Measurements from ENCODE around the gene ITGB3. TPM values are rescaled to one million over a fixed set of nuclear protein-coding genes. Genes with fewer than 3 reads are reported as not detected.

The ITGB3 gene
- total and polyA plus RNA-seq, 10 of the 15 experiments (the other 5 are each of a cell fraction or from before 2014, with no cell fraction given), result 0.69 to 22.8 (median 13.6) TPM

DNA sequence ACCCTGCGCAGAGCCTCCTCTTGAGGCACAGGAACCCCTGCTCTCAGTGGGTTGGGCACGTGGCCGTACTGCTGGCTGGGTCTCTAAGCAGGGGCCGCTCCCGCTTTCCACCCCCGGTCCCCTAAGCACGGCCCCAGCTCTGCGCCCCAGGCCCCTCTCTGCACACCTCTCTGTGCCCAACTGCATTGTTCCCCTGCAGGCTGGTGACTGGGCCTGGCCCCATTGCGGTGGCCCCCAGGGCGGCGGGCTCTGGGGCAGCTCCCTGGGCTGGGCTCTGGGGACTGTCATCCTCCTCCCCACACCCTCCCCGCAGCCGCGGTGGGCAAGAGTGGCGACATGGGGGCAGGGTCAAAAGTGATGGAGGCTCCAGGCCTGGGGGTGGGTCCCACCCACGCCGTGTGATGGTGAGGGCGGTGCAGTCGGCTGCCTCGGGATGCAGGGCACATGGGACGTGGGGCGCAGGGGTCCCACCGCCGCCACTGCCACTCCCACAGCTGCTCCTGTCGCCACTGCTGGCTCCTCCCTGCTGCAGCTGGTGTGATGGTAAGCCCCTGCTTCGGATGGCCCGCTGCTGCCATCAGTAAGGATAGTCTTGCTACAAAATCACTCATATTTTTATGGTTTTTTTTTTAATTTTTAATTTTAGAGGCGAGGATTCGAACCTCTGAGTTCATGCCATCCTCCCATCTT, 15.2 kb upstream of the ITGB3 start:
- no peak overlapping the region for H2AFZ ChIP-seq (ENCODE audit: control insufficient read depth, low read depth, low read length)
- in situ Hi-C loops (cut with MboI), result no loop called here
- WGBS (ENCODE audit: insufficient coverage, insufficient replicate concordance, low lambda C conversion rate, missing lambda C conversion rate), result 87% methylated on average over 23 of the region's 29 CpGs
- DNase-seq (ENCODE audit: low read depth, low spot score) (no peak), ATAC-seq (no peak), FAIRE-seq (no peak)
- ChIA-PET POLR2A (no interaction called here), CTCF (no interaction called here), RAD21 (ENCODE audit: unreplicated experiment) (no interaction called here), SMC1A (ENCODE audit: uncharacterized antibody, unreplicated experiment) (interaction anchor here (0.7 kb wide), 1 partner anchor 74 kb away, joined by 3 read pairs; no protein-coding TSS in a partner anchor)
- peaks cover 10% of the 10 kb centered on the region for H3K4me1 ChIP-seq (ENCODE audit: control insufficient read depth, insufficient read depth, low read length)
- no peaks in the 10 kb centered on the region for H3K36me3 ChIP-seq (ENCODE audit: control insufficient read depth in 2 of 2, insufficient read depth in 2 of 2, low read length in 1 of 2)
- no peaks in the 10 kb centered on the region for H3K27me3 ChIP-seq (replicated peaks in 1 of 2; ENCODE audit: control insufficient read depth in 2 of 2, insufficient read depth in 2 of 2, low read length in 1 of 2)
- H4K20me1 ChIP-seq (ENCODE audit: control insufficient read depth, insufficient read depth), result no peaks in the 10 kb centered on the region
- H3K9me3 ChIP-seq (replicated peaks; ENCODE audit: control insufficient read depth, insufficient read depth, low read length), result peaks cover 8% of the 10 kb centered on the region; the same call in 2 of the 3 replicates
- no TSS peak for BruUV-seq (replicated peaks)
- no peak overlapping the region for H3K27ac ChIP-seq (ENCODE audit: control insufficient read depth, insufficient read depth)
- intact Hi-C loops (cut with micrococcal nuclease; ENCODE audit: unreplicated experiment), result no loop called here
- H3K4me2 ChIP-seq (ENCODE audit: control insufficient read depth, insufficient read depth), result no peak overlapping the region
- no peak overlapping the region for H3K4me3 ChIP-seq
- H3K79me2 ChIP-seq (ENCODE audit: control insufficient read depth, insufficient read depth, low read length), result no peaks in the 10 kb centered on the region
- H3K9ac ChIP-seq (ENCODE audit: control insufficient read depth, insufficient read depth, low read length), result no peak overlapping the region
- TF ChIP-seq FOXK2 (IDR thresholded peaks at IDR 0.05) (no peak), MTA2 (IDR thresholded peaks at IDR 0.05; ENCODE audit: low read depth) (no peak), ZZZ3 (IDR thresholded peaks at IDR 0.05; ENCODE audit: control insufficient read depth, insufficient read length, low read depth) (no peak), ZNF274 (IDR thresholded peaks at IDR 0.05; ENCODE audit: insufficient read depth, insufficient read length) (no peak), BACH1 (IDR thresholded peaks at IDR 0.05; ENCODE audit: borderline replicate concordance) (no peak), NRF1 (conservative IDR thresholded peaks at IDR 0.05; ENCODE audit: low read depth, low read length) (no peak), CBX5 (IDR thresholded peaks at IDR 0.05; ENCODE audit: low read depth) (no peak), BCL3 (IDR thresholded peaks at IDR 0.05; ENCODE audit: borderline replicate concordance, insufficient read depth, low read depth, low read length, poor library complexity, severe bottlenecking) (no peak), NR2C1 (IDR thresholded peaks at IDR 0.05) (no peak), RUNX3 (IDR thresholded peaks at IDR 0.05; ENCODE audit: low read length) (no peak), REST (IDR thresholded peaks at IDR 0.05; ENCODE audit: low read depth, low read length) (no peak), EP300 (IDR thresholded peaks at IDR 0.05; ENCODE audit: borderline replicate concordance in 1 of 2, control insufficient read depth in 1 of 2, low read depth in 2 of 2, low read length in 2 of 2) (no peak), MYC (IDR thresholded peaks at IDR 0.05; ENCODE audit: insufficient read depth, insufficient read length, insufficient replicate concordance, low read length, severe bottlenecking) (no peak), DPF2 (IDR thresholded peaks at IDR 0.05) (no peak), NBN (IDR thresholded peaks at IDR 0.05) (no peak), USF2 (IDR thresholded peaks at IDR 0.05; ENCODE audit: borderline replicate concordance, low read depth, low read length) (no peak), SIX5 (IDR thresholded peaks at IDR 0.05; ENCODE audit: low read depth, low read length, severe bottlenecking) (no peak)
- TF ChIP-seq, protein P1, sequence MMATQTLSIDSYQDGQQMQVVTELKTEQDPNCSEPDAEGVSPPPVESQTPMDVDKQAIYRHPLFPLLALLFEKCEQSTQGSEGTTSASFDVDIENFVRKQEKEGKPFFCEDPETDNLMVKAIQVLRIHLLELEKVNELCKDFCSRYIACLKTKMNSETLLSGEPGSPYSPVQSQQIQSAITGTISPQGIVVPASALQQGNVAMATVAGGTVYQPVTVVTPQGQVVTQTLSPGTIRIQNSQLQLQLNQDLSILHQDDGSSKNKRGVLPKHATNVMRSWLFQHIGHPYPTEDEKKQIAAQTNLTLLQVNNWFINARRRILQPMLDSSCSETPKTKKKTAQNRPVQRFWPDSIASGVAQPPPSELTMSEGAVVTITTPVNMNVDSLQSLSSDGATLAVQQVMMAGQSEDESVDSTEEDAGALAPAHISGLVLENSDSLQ (IDR thresholded peaks at IDR 0.05), result no peak
